Placental pericyte (primary cell): ENCODE data around the gene GMIP. TPM values are rescaled to one million over a fixed set of nuclear protein-coding genes. Genes with fewer than 3 reads are reported as not detected.

ENCODE experiments used
- total RNA-seq: library from RNA; depleted of rRNA; stranded (reverse); fragments of >200 nt; gene quantifications from 2 replicates; pipeline ENCODE4 v1.2.3, GENCODE V29; 2012

GMIP gene
- total RNA-seq = 5.9 and 10.7 TPM in 2 replicates

DNA sequence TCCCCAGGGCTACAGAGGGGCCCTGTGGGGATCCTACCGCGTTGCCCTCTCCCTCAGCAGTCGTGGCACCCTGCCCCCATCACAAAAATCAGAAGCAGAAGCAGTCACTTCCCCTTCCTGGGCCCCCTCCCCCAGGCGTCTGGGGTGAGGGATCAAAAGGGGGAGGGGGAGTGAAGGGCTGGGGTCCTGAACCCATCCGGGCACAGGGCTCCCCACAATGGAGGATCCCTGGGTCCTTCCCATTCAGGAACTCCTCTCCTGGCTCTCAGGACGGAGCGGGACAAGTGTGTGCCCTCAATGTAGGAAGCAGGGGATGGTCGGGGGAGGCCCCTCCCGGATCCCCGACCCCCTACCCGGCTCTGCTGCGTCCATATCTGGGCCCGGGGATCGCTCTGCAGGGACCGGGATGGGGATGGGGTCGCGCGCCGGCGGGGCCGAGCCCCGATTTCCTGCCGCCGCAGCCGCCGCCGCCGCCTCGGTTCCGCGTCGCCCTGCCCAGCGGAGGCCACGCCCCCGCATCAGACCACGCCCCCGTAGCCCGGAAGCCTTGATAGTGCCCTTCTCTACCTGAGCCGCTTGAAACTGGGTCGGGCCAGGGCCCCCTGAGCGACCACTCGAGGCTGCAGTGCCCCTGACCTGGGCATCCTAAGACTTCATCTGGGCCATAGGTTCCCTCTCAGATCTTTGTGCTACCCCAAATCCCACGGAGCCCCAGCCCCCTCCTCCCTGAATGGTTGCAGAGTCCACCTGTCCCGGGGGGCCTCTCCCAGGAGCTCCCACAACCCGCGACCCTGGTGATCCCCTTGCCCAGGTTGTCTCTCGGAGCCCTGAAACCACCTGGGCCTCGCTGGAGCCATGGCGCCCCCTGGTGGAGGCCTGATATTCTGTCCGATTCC lies at the start of gene GMIP:
GMIP (minus strand) TSS at position 500 of the 896 bp plus-strand sequence; CDS start at position 372, 128 bp downstream.

DNA sequence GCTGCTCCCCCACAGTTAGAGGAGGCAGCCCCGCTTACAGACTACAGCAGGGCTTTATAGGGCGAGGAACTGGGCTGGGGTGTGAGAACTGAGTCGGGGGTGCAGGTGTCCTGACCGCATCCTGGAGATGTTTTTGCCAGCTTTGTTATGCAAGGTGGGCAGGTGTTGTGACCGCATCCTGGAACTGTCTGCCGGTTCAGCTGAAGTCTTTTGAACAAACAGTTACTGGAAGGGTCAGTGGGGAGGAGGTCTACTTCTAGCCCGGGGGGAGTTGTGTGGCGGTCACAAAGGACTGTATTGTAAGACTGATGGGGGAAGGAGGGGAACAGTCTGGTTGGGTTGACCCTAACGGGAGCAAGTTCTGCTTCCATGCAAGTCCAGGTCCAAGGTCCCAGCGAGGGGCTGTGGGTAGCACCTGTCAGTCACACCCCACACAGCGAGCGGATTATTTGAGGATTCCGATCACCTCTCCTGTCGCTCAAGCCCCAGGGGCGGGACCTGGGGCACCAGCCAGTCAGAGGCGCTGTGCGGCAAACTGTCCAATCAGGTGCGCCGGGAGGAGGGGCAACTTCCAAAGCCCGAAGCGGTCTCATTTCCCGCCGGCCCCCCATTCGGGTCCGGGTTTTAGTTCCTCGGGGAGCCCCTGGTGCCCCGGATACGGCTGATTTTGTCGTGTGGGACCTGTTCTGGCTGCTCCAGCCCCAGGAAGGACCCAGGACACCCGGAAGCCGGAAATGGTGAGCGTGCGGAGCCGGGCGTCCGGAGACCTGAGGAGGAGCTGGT lies 25.0 kb upstream of the GMIP start, which contains the start of gene ZNF101:
ZNF101 (plus strand) TSS at position 610 of the 783 bp plus-strand sequence; CDS start at position 735, 125 bp downstream.

GRCh38 chr19:19663256-19664120 lies 20.0 kb upstream of the GMIP start, which contains the start of gene ATP13A1:
TSS of gene ATP13A1 (minus strand) at chr19:19663676. CDS start at chr19:19663666, 10 bp downstream.

GRCh38 chr19:19627621-19628500 lies 15.6 kb downstream of the GMIP start, which contains the start of gene LPAR2:
TSS of gene LPAR2 (minus strand) at chr19:19628220. CDS start at chr19:19627275, 945 bp downstream.

GRCh38 chr19:19618219-19619051 lies 25.0 kb downstream of the GMIP start, which contains the start of gene PBX4:
TSS of gene PBX4 (minus strand) at chr19:19618687. CDS start at chr19:19618629, 58 bp downstream.

Other genes with a start within 250 kb of the GMIP start
- gene GATAD2A, start 238.0 kb downstream of the GMIP start, total RNA-seq = 61.7 and 121 TPM in 2 replicates
- 0.86 and 3.7 TPM in 2 replicates for gene TSSK6, start 128.1 kb downstream of the GMIP start, total RNA-seq
- gene NDUFA13, start 127.4 kb downstream of the GMIP start, total RNA-seq = 62.0 and 185 TPM in 2 replicates
- gene YJEFN3, start 114.7 kb downstream of the GMIP start, total RNA-seq = 0.57 and 0.66 TPM in 2 replicates
- 0.14 and 0.22 TPM in 2 replicates for gene CILP2, start 105.4 kb downstream of the GMIP start, total RNA-seq
- 0.22 TPM in 1 of 2 replicates, not detected in the other for gene PBX4, start 25.0 kb downstream of the GMIP start, total RNA-seq
- gene LPAR2, start 15.4 kb downstream of the GMIP start, total RNA-seq = 1.0 and 2.2 TPM in 2 replicates
- gene ATP13A1, start 20.0 kb upstream of the GMIP start, total RNA-seq = 70.5 and 94.9 TPM in 2 replicates
- gene ZNF101, start 25.2 kb upstream of the GMIP start, total RNA-seq = 2.8 and 9.3 TPM in 2 replicates
- gene ZNF14, start 89.5 kb upstream of the GMIP start, total RNA-seq = 3.5 and 4.4 TPM in 2 replicates
- 6.6 and 7.4 TPM in 2 replicates for gene ZNF506, start 178.1 kb upstream of the GMIP start, total RNA-seq
- 2.1 and 2.6 TPM in 2 replicates for gene ZNF253, start 222.2 kb upstream of the GMIP start, total RNA-seq